Osteoblast (primary cell): ENCODE data around the gene PCDH15. TPM values are rescaled to one million over a fixed set of nuclear protein-coding genes. Genes with fewer than 3 reads are reported as not detected.

Source experiments
- DNase-seq: peaks from one replicate; pipeline ENCODE4 v3.0.0; 2011; ENCODE audit warnings: low spot score, mixed read lengths; ENCODE audit not compliant: insufficient read length; ENCODE audit errors: missing footprints
- H2AFZ ChIP-seq: 2 replicates; pipeline ENCODE4 v1.6.0; 2011; ENCODE audit warnings: mild to moderate bottlenecking, low read length
- H3K27ac ChIP-seq: 2 replicates; pipeline ENCODE4 v1.5.1; 2011; ENCODE audit warnings: mild to moderate bottlenecking, low read depth, low read length, moderate library complexity
- H3K27me3 ChIP-seq: 2 replicates; pipeline ENCODE4 v1.6.0; 2012; ENCODE audit warnings: mild to moderate bottlenecking, control low read depth, inconsistent platforms, low read length, moderate library complexity; ENCODE audit not compliant: insufficient read depth
- H3K36me3 ChIP-seq: 2 replicates; pipeline ENCODE4 v1.5.1; 2011; ENCODE audit warnings: mild to moderate bottlenecking, low read length, control low read depth, moderate library complexity; ENCODE audit not compliant: insufficient read depth
- H3K4me1 ChIP-seq: 2 replicates; pipeline ENCODE4 v1.5.1; 2011; ENCODE audit warnings: mild to moderate bottlenecking, low read length, control low read depth, moderate library complexity; ENCODE audit not compliant: insufficient read depth
- H3K4me2 ChIP-seq: 2 replicates; pipeline ENCODE4 v1.6.0; 2011; ENCODE audit warnings: mild to moderate bottlenecking, low read length; ENCODE audit not compliant: insufficient read depth
- H3K4me3 ChIP-seq: fragments of 200-600 bp; sonication (generic); 3 replicates; pipeline ENCODE4 v1.5.1; 2012; ENCODE audit warnings: mild to moderate bottlenecking, low read length, inconsistent platforms; ENCODE audit not compliant: insufficient read depth
- H3K79me2 ChIP-seq: 2 replicates; pipeline ENCODE4 v1.6.0; 2012; ENCODE audit warnings: mild to moderate bottlenecking, low read length, control low read depth, inconsistent platforms; ENCODE audit not compliant: insufficient read depth
- H3K9me3 ChIP-seq: 2 replicates; pipeline ENCODE4 v1.5.1; 2011; ENCODE audit warnings: low read depth, low read length, control low read depth
- H4K20me1 ChIP-seq: 2 replicates; pipeline ENCODE4 v1.6.0; 2012; ENCODE audit warnings: mild to moderate bottlenecking, low read length, control low read depth; ENCODE audit not compliant: insufficient read depth
- total RNA-seq: library from RNA; depleted of rRNA; stranded (reverse); fragments of >200 nt; gene quantifications from 2 replicates; pipeline ENCODE4 v1.2.3, GENCODE V29; 2012
- TF ChIP-seq, protein P1 (sequence below): IDR thresholded peaks from 2 replicates; pipeline ENCODE4 v1.5.1; 2011; ENCODE audit warnings: mild to moderate bottlenecking, low read depth, low read length, moderate library complexity; ENCODE audit errors: extremely low read depth

PCDH15 gene
- total RNA-seq, 1 donor = not detected

DNA sequence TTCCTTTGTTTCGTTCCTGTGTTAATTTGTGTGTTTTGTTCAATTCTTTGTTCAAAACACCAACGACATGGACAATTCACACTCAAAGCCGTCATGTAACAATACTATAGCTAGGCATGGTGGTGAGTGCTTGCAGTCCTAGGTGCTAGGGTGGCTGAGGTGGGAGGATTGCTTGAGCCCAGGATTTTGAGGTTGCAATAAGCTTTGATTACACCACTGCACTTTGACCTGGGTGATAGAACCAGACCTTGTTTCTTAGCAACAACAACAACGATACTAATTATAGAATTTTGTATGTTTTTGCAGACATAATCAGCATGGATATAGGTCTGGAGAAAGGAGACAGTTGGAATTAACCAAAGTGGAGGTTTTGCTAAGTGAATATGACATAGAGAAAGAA is 936.2 kb downstream of the PCDH15 start:
- Histone ChIP-seq H3K4me3 (no peak overlapping the region), H4K20me1 (no peaks in the 10 kb centered on the region), H3K79me2 (no peaks in the 10 kb centered on the region), H3K4me2 (no peak overlapping the region), H3K4me1 (no peaks in the 10 kb centered on the region), H2AFZ (no peak overlapping the region), H3K9me3 (no peaks in the 10 kb centered on the region), H3K27ac (no peak overlapping the region), H3K27me3 (no peaks in the 10 kb centered on the region), H3K36me3 (no peaks in the 10 kb centered on the region)
- TF ChIP-seq, protein P1, sequence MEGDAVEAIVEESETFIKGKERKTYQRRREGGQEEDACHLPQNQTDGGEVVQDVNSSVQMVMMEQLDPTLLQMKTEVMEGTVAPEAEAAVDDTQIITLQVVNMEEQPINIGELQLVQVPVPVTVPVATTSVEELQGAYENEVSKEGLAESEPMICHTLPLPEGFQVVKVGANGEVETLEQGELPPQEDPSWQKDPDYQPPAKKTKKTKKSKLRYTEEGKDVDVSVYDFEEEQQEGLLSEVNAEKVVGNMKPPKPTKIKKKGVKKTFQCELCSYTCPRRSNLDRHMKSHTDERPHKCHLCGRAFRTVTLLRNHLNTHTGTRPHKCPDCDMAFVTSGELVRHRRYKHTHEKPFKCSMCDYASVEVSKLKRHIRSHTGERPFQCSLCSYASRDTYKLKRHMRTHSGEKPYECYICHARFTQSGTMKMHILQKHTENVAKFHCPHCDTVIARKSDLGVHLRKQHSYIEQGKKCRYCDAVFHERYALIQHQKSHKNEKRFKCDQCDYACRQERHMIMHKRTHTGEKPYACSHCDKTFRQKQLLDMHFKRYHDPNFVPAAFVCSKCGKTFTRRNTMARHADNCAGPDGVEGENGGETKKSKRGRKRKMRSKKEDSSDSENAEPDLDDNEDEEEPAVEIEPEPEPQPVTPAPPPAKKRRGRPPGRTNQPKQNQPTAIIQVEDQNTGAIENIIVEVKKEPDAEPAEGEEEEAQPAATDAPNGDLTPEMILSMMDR = no peak
- no peak for DNase-seq

DNA sequence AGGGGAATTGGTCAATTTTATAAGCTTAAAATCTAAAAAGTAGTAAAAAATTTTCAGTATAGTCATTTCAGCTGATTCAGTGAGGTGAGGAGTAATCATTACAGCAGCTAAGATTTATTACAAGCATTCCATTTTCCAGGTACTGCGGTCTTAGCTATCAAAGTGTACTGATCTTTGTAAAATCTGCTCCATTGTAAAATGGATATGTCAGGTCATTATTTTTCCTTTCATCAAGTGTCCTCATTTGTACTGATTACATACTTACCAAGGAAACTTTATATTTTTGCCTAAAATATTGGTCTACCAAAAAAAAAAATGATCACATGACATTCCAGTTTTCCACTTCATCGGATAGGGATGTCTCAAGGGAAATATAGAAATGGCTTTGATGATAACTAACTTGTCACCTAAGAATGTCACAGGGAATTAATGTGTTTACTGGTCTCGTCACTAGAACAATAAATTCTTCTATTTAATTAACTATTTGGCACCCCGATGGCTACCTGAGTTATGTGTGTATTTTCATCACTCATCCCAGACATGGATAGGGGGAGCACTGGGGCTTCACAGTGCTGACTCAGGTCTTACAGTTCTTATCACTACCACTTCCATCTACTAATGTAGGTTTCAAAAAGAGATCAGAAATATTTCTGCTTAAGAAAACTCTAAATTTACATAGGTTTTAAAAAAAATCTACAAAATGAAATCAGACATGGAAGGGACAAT is 948.4 kb downstream of the PCDH15 start:
- H4K20me1 ChIP-seq = no peaks in the 10 kb centered on the region
- H2AFZ ChIP-seq = no peak overlapping the region
- H3K36me3 ChIP-seq = no peaks in the 10 kb centered on the region
- H3K79me2 ChIP-seq = no peaks in the 10 kb centered on the region
- H3K9me3 ChIP-seq = no peaks in the 10 kb centered on the region
- no peaks in the 10 kb centered on the region for H3K27me3 ChIP-seq
- no peak for DNase-seq
- H3K4me3 ChIP-seq = no peak overlapping the region
- H3K4me1 ChIP-seq = no peaks in the 10 kb centered on the region
- no peak overlapping the region for H3K27ac ChIP-seq
- no peak overlapping the region for H3K4me2 ChIP-seq
- TF ChIP-seq, protein P1 = no peak

DNA sequence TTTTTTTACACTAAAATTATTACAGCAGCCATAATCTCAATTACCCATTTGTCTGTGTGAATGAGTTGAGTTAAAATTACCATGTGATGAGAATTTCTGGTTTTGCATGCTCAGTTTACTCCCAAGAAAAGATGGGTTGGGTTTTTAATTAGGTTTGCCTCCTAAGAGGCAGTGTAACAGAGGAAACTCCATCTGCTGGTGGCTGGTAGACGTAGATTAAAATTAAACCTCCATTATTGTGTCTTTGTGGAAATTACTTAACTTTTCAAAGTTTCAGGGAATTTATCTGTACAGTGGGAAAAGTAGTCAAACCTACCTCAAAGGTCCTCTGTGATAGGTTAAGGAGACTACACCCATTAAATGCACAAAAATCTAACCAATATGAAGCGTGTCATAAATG is 954.2 kb downstream of the PCDH15 start:
- Histone ChIP-seq H3K4me3 (no peak overlapping the region), H3K4me1 (no peaks in the 10 kb centered on the region), H4K20me1 (no peaks in the 10 kb centered on the region), H3K4me2 (no peak overlapping the region), H2AFZ (no peak overlapping the region), H3K36me3 (no peaks in the 10 kb centered on the region), H3K27me3 (no peaks in the 10 kb centered on the region), H3K27ac (no peak overlapping the region), H3K79me2 (no peaks in the 10 kb centered on the region), H3K9me3 (no peaks in the 10 kb centered on the region)
- TF ChIP-seq, protein P1 = no peak
- DNase-seq = no peak

DNA sequence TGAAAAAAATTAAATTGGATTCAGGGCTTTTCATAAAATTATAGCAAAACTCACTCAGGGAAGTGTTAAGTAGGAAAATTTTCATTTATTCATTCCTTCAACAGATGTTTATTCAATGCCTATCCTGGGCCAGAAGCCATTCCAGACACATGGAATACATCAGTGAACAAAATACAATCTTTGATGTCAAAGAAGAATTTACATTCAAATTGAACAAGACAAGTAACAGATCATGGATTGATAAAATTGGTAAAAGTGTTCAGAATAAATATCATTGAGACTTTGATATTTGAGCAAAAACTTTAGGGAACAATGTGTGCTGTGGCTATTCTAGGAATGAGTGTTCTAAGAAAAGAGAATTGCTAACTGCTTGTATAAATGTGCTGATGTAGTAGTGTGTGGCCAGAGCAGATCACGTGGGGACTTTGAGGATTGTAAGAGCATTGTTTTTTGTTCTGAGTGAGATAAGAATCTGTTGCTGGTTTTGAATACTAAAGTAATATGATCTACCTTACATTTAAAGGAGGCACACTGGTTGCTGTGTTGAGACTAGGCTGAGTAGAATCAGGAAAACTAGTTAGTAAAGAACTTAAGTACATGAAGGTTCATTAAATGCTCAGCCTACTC is 957.2 kb downstream of the PCDH15 start:
- no peaks in the 10 kb centered on the region for H3K4me1 ChIP-seq
- no peak overlapping the region for H3K4me2 ChIP-seq
- no peak overlapping the region for H3K4me3 ChIP-seq
- no peaks in the 10 kb centered on the region for H3K9me3 ChIP-seq
- H4K20me1 ChIP-seq = no peaks in the 10 kb centered on the region
- H3K79me2 ChIP-seq = no peaks in the 10 kb centered on the region
- H3K27ac ChIP-seq = no peak overlapping the region
- no peaks in the 10 kb centered on the region for H3K27me3 ChIP-seq
- TF ChIP-seq, protein P1 = no peak
- no peak for DNase-seq
- H3K36me3 ChIP-seq = no peaks in the 10 kb centered on the region
- H2AFZ ChIP-seq = no peak overlapping the region
